CD4-positive, CD25-positive, alpha-beta regulatory T cell (primary cell): Measurements from ENCODE around the gene AK1. TPM values are rescaled to one million over a fixed set of nuclear protein-coding genes. Genes with fewer than 3 reads are reported as not detected.

Source experiments
- ATAC-seq, 2 donors: fragments of 150-1000 bp; cut with Tn5 transposase; one replicate each; pipeline ENCODE4 v1.10.0; 2021; ENCODE audit warnings: low read depth in 2 of 2, moderate number of reproducible peaks in 2 of 2, moderate library complexity in 1 of 2
- DNase-seq, 3 donors: peaks; one replicate each; pipeline versions ENCODE4 v3.0.0 to v3.0.0-alpha.2; 2012 to 2022; ENCODE audit warnings: mixed read lengths in 1 of 3
- H3K27ac ChIP-seq: one replicate; pipeline ENCODE4 v1.7.0; 2013; ENCODE audit warnings: mild to moderate bottlenecking, low read length; ENCODE audit not compliant: insufficient read depth, poor library complexity, severe bottlenecking
- H3K27me3 ChIP-seq: one replicate; pipeline ENCODE4 v1.7.0; 2013; ENCODE audit warnings: low read length; ENCODE audit not compliant: control insufficient read depth, insufficient read depth
- H3K36me3 ChIP-seq: one replicate; pipeline ENCODE4 v1.7.0; 2013; ENCODE audit warnings: mild to moderate bottlenecking, low read length, moderate library complexity; ENCODE audit not compliant: control insufficient read depth, insufficient read depth
- H3K4me1 ChIP-seq: 2 replicates; pipeline ENCODE4 v1.7.0; 2013; ENCODE audit warnings: mild to moderate bottlenecking, low read length; ENCODE audit not compliant: insufficient read depth, control insufficient read depth, poor library complexity, severe bottlenecking
- H3K4me3 ChIP-seq: one replicate; pipeline ENCODE4 v1.7.0; 2013; ENCODE audit warnings: low read depth, mild to moderate bottlenecking, low read length, moderate library complexity
- H3K9me3 ChIP-seq, 2 experiments: 1 replicate in 1 of 2; 2 replicates in 1 of 2; pipeline ENCODE4 v1.7.0; 2013; ENCODE audit warnings: low read length in 2 of 2, mild to moderate bottlenecking in 1 of 2, moderate library complexity in 1 of 2; ENCODE audit not compliant: control insufficient read depth in 2 of 2
- H3K27ac Mint-ChIP-seq, 3 donors: one replicate each; pipeline ENCODE4 v1.8.0; 2020 to 2022; ENCODE audit warnings: mild to moderate bottlenecking in 3 of 3, mixed read lengths in 3 of 3, moderate library complexity in 2 of 3
- H3K27me3 Mint-ChIP-seq: one replicate; pipeline ENCODE4 v1.8.0; 2022; ENCODE audit warnings: mild to moderate bottlenecking, mixed read lengths
- H3K36me3 Mint-ChIP-seq: one replicate; pipeline ENCODE4 v1.8.0; 2020; ENCODE audit warnings: mixed read lengths
- H3K4me1 Mint-ChIP-seq, 4 donors: one replicate each; pipeline ENCODE4 v1.8.0; 2020 to 2022; ENCODE audit warnings: mixed read lengths in 4 of 4, mild to moderate bottlenecking in 1 of 4
- H3K4me3 Mint-ChIP-seq, 4 donors: one replicate each; pipeline ENCODE4 v1.8.0; 2020 to 2022; ENCODE audit warnings: mild to moderate bottlenecking in 4 of 4, mixed read lengths in 4 of 4, moderate library complexity in 3 of 4
- H3K9me3 Mint-ChIP-seq, 7 donors: one replicate each; pipeline ENCODE4 v1.8.0; 2020 to 2022; ENCODE audit warnings: mixed read lengths in 7 of 7, mild to moderate bottlenecking in 3 of 7, moderate library complexity in 2 of 7
- polyA plus RNA-seq, 4 donors: library from polyadenylated mRNA; unstranded; fragments of 300-500 nt; fragmentation: Illumina TruSeq; gene quantifications; one replicate each; pipeline ENCODE4 v1.2.3, GENCODE V29; 2021
- total RNA-seq: library from RNA; stranded (reverse); gene quantifications from one replicate; pipeline ENCODE4 v1.2.3, GENCODE V29; 2022

AK1 gene
- total and polyA plus RNA-seq, 5 donors from 2014 or later: 0.08 to 84.7 (median 0.29) TPM

DNA sequence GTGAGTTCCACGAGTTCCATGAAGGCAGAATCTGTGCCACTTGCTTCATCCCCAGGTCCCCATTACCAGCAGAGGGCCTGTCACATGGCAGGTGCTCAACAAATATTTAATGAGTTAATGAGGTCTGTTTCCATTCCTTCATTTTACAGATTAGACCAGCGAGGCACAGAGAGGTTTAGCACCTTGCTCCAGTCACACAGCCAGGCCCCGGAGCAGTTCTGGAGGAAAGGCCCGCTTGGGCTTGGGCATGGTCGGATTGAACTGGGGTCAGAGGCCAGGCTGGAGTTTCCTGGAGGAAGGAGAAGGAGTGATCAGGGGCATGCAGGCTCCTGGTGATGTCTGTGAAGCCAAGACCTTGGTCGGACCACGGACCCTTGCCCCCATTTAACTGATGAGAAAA lies 43.3 kb upstream of the AK1 start:
- Mint-ChIP-seq H3K9me3 (no peaks in the 10 kb centered on the region), H3K36me3 (no peaks in the 10 kb centered on the region), H3K4me1 (peaks cover 0 to 38% (median 21%) of the 10 kb centered on the region in 4 donors), H3K27ac (peak overlapping the region in 1 of 3 donors; percentile 26), H3K4me3 (no peak overlapping the region), H3K27me3 (peaks cover 11% of the 10 kb centered on the region)
- Histone ChIP-seq H3K4me3 (no peak overlapping the region), H3K4me1 (peaks cover 29% of the 10 kb centered on the region), H3K27ac (no peak overlapping the region), H3K36me3 (no peaks in the 10 kb centered on the region), H3K27me3 (peaks cover 4% of the 10 kb centered on the region), H3K9me3 (no peaks in the 10 kb centered on the region)
- DNase-seq (no peak), ATAC-seq (no peak)

DNA sequence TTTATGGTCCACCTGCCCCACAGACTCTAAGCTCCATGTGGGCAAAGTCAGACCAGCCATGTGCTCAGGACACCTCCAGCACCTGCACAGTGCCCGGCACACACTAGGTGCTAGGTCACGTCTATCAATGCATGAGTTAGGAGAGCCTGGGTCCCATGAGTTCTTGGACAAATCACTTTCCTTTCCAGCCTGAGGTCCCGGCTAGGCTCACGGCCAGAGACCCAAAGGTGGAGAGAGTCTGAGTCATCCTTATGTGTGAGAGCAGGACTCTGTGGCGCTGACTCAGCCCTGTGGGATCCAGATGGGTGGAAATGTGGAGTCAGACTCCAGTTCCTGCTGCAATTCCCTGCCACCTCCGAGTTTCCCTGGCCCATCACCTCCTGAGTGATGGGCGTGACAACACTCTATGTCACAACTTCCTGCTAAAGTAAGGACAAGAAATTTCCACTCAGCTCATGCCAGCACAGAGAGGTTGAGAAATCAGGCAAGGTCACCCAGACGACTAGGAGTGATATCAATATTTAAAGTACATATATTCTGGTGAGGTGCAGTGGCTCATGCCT lies 41.9 kb upstream of the AK1 start:
- Mint-ChIP-seq H3K4me1 (peaks cover 0 to 46% (median 26%) of the 10 kb centered on the region in 4 donors), H3K27me3 (peaks cover 4% of the 10 kb centered on the region), H3K27ac (peak overlapping the region in 1 of 3 donors; percentile 86), H3K9me3 (no peaks in the 10 kb centered on the region), H3K36me3 (no peaks in the 10 kb centered on the region), H3K4me3 (peak overlapping the region in 2 of 4 donors; percentile 91 to 95)
- no peak for ATAC-seq
- Histone ChIP-seq H3K36me3 (peaks cover 3% of the 10 kb centered on the region), H3K4me1 (peaks cover 44% of the 10 kb centered on the region), H3K27me3 (peaks cover 4% of the 10 kb centered on the region), H3K27ac (no peak overlapping the region), H3K9me3 (no peaks in the 10 kb centered on the region), H3K4me3 (no peak overlapping the region)
- DNase-seq: no peak

GRCh38 chr9:127918183-127919107 lies 41.0 kb upstream of the AK1 start:
- Histone ChIP-seq H3K27ac (no peak overlapping the region), H3K9me3 (no peaks in the 10 kb centered on the region), H3K27me3 (no peaks in the 10 kb centered on the region), H3K36me3 (peaks cover 3% of the 10 kb centered on the region), H3K4me3 (no peak overlapping the region), H3K4me1 (peaks cover 44% of the 10 kb centered on the region)
- DNase-seq (peak in 1 of 3 donors; percentile 39), ATAC-seq (no peak)
- peak overlapping the region in 2 of 3 donors; percentile 71 to 86 for H3K27ac Mint-ChIP-seq
- H3K9me3 Mint-ChIP-seq: no peaks in the 10 kb centered on the region
- H3K36me3 Mint-ChIP-seq: peaks cover 5% of the 10 kb centered on the region
- H3K27me3 Mint-ChIP-seq: peaks cover 4% of the 10 kb centered on the region
- H3K4me1 Mint-ChIP-seq: peaks cover 0 to 51% (median 26%) of the 10 kb centered on the region in 4 donors
- peak overlapping the region; percentile 50 to 95 (median 87) for H3K4me3 Mint-ChIP-seq

DNA sequence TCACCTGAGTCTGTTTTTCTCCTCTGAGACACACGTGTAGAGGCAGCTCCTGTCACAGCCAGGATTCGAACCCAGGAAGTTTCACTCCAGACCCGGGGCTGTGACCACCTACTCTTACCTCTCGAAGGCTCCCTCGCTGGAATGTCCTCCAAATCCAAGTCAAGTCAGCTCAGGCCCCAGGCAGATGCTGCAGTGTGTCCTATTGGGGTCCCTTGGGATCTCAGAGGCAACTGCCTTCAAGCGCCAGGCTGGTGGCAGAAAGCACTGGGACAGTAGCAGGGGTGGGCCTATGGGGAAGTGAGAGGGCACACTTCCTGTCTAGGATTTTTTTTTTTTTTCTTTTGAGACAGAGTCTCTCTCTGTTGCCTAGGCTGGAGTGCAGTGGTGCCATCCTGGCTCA lies 40.1 kb upstream of the AK1 start:
- Histone ChIP-seq H3K36me3 (peaks cover 3% of the 10 kb centered on the region), H3K4me3 (peak overlapping the region; percentile 61), H3K9me3 (no peaks in the 10 kb centered on the region), H3K4me1 (peaks cover 47% of the 10 kb centered on the region), H3K27me3 (no peaks in the 10 kb centered on the region), H3K27ac (peak overlapping the region; percentile 41)
- no peaks in the 10 kb centered on the region for H3K9me3 Mint-ChIP-seq
- H3K27me3 Mint-ChIP-seq: no peaks in the 10 kb centered on the region
- no peak for ATAC-seq
- no peak for DNase-seq
- peaks cover 0 to 56% (median 29%) of the 10 kb centered on the region in 4 donors for H3K4me1 Mint-ChIP-seq
- H3K36me3 Mint-ChIP-seq: peaks cover 10% of the 10 kb centered on the region
- H3K4me3 Mint-ChIP-seq: peak overlapping the region; percentile 71 to 95 (median 88)
- H3K27ac Mint-ChIP-seq: peak overlapping the region in 2 of 3 donors; percentile 43 to 83

GRCh38 chr9:127916720-127917581 lies 39.5 kb upstream of the AK1 start, which contains the start of gene ST6GALNAC4:
Gene ST6GALNAC4, minus strand, starts transcription at chr9:127917041. Its CDS starts 622 bp downstream, at chr9:127916419.
- H3K4me3 Mint-ChIP-seq: peak within 1 kb of the TSS; percentile 88 to 97 (median 94)
- peaks cover 5% of the 10 kb centered on the region for H3K36me3 ChIP-seq
- peaks cover 50% of the 10 kb centered on the region for H3K4me1 ChIP-seq

GRCh38 chr9:127915801-127916719 lies 38.6 kb upstream of the AK1 start:
- no peak for ATAC-seq
- peak overlapping the region; percentile 88 to 97 (median 94) for H3K4me3 Mint-ChIP-seq

More at GRCh38 chr9:127916720-127917581, 39.5 kb upstream of the AK1 start, which contains the start of gene ST6GALNAC4:
- ATAC-seq (peak; percentile 93 to 97), DNase-seq (peak; percentile 90 to 93 (median 92))
- Histone ChIP-seq H3K27me3 (no peaks in the 10 kb centered on the region), H3K27ac (peak within 1 kb of the TSS; percentile 66), H3K4me3 (peak within 1 kb of the TSS; percentile 77), H3K9me3 (no peaks in the 10 kb centered on the region)
- Mint-ChIP-seq H3K27ac (peak within 1 kb of the TSS; percentile 83 to 96 (median 94)), H3K27me3 (no peaks in the 10 kb centered on the region), H3K36me3 (peaks cover 13% of the 10 kb centered on the region), H3K9me3 (no peaks in the 10 kb centered on the region), H3K4me1 (peaks cover 0 to 57% (median 31%) of the 10 kb centered on the region in 4 donors)

More at GRCh38 chr9:127915801-127916719, 38.6 kb upstream of the AK1 start:
- peaks cover 7% of the 10 kb centered on the region for H3K36me3 ChIP-seq
- H3K27ac ChIP-seq: peak overlapping the region; percentile 66
- peak overlapping the region; percentile 83 to 96 (median 94) for H3K27ac Mint-ChIP-seq
- DNase-seq: peak in 2 of 3 donors; percentile 65 to 69
- no peaks in the 10 kb centered on the region for H3K9me3 ChIP-seq
- peaks cover 48% of the 10 kb centered on the region for H3K4me1 ChIP-seq
- peak overlapping the region; percentile 77 for H3K4me3 ChIP-seq
- no peaks in the 10 kb centered on the region for H3K27me3 Mint-ChIP-seq
- peaks cover 17% of the 10 kb centered on the region for H3K36me3 Mint-ChIP-seq
- no peaks in the 10 kb centered on the region for H3K9me3 Mint-ChIP-seq
- no peaks in the 10 kb centered on the region for H3K27me3 ChIP-seq
- H3K4me1 Mint-ChIP-seq: peaks cover 0 to 60% (median 32%) of the 10 kb centered on the region in 4 donors
